SH-SY5Y (cell line): ENCODE measurements around the gene MOSMO.

Experiments
- GATA2 ChIP-seq: IDR thresholded peaks from 2 replicates; pipeline ENCODE4 v1.6.1; 2011; ENCODE audit warnings: mild to moderate bottlenecking, low read depth, low read length
- GATA3 ChIP-seq: IDR thresholded peaks from 2 replicates; pipeline ENCODE4 v1.6.1; 2011; ENCODE audit warnings: low read depth, mild to moderate bottlenecking, low read length, moderate library complexity

DNA sequence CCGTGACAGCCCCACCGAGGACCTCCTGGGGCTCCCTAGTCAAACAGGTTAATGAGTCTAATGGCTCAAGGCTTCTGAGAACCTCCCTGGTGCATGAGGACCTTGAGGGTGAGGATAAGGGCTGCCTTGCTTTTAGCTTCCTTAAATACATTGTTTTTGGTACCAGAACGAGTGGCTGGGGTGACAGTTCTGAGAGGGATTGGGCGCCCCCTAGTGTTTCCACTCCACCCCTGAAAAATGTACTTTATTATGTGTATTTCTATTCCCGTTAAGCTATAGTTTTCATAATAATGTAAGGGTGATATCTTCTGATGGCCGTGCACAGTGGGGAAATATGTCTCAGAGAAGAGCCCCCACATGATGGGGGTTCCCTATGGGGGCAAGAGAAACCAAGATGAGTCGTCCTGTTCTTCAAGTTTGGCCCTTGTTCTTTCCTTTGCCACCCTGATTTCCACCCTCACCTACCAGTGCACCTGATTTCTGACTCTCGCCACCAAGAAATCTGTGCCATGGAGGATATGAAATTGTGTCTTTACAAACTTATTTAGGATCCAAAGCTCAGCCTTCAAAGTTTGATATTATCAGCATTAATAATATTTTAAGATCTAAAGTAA is 69.9 kb downstream of the MOSMO start:
- TF ChIP-seq GATA2 (no peak), GATA3 (no peak)
